Suppressor macrophage treated with lipopolysaccharide for 4 hours (primary cell): ENCODE measurements around the gene CCHCR1.
"Not testable (repeated sequence)": the region's sequence is repeated elsewhere in the genome, so short reads cannot be mapped to it uniquely, and the experiment has no call there.

Experiments used
- DNase-seq: peaks from one replicate; pipeline ENCODE4 v3.0.0-alpha.2; 2020

The CCHCR1 gene

GRCh38 chr6:31157513-31158139, at the start of gene CCHCR1:
Gene CCHCR1, minus strand, starts transcription at chr6:31157802. Its CDS starts 202 bp downstream, at chr6:31157600.
- no peak for DNase-seq

- DNase-seq = no peak
Observed at GRCh38 chr6:31205638-31206037, 48.0 kb upstream of the CCHCR1 start.

GRCh38 chr6:31204751-31205145, 47.1 kb upstream of the CCHCR1 start:
- DNase-seq = peak; percentile 37

- peak; percentile 82 for DNase-seq
Observed at GRCh38 chr6:31203345-31203979, 45.9 kb upstream of the CCHCR1 start.

GRCh38 chr6:31202259-31203166, 44.9 kb upstream of the CCHCR1 start:
- DNase-seq = no peak

- DNase-seq = not testable (repeated sequence)
Observed at GRCh38 chr6:31199105-31199452, 41.5 kb upstream of the CCHCR1 start.

- DNase-seq = peak; percentile 95
Observed at GRCh38 chr6:31197559-31198305, 40.1 kb upstream of the CCHCR1 start.

GRCh38 chr6:31196251-31197022, 38.8 kb upstream of the CCHCR1 start:
- DNase-seq = not testable (repeated sequence)

GRCh38 chr6:31195308-31195979, 37.8 kb upstream of the CCHCR1 start:
- not testable (repeated sequence) for DNase-seq

- no peak for DNase-seq
Observed at GRCh38 chr6:31194061-31194834, 36.6 kb upstream of the CCHCR1 start.

- DNase-seq = no peak
Observed at GRCh38 chr6:31193206-31193605, 35.6 kb upstream of the CCHCR1 start.

- peak; percentile 71 for DNase-seq
Observed at GRCh38 chr6:31192431-31193105, 35.0 kb upstream of the CCHCR1 start.

- DNase-seq = no peak
Observed at GRCh38 chr6:31190488-31190887, 32.9 kb upstream of the CCHCR1 start.

GRCh38 chr6:31189223-31189622, 31.6 kb upstream of the CCHCR1 start:
- not testable (repeated sequence) for DNase-seq

GRCh38 chr6:31187780-31188194, 30.2 kb upstream of the CCHCR1 start:
- DNase-seq = no peak

- DNase-seq = no peak
Observed at GRCh38 chr6:31186052-31186734, 28.6 kb upstream of the CCHCR1 start.

GRCh38 chr6:31185695-31186051, 28.1 kb upstream of the CCHCR1 start:
- DNase-seq = not testable (repeated sequence)

- not testable (repeated sequence) for DNase-seq
Observed at GRCh38 chr6:31183859-31184258, 26.3 kb upstream of the CCHCR1 start.

- not testable (repeated sequence) for DNase-seq
Observed at GRCh38 chr6:31183287-31183686, 25.7 kb upstream of the CCHCR1 start.

- peak; percentile 81 for DNase-seq
Observed at GRCh38 chr6:31180500-31180899, 22.9 kb upstream of the CCHCR1 start.
